H1 (cell line): ENCODE data around the gene DGAT2. TPM values are rescaled to one million over a fixed set of nuclear protein-coding genes. Genes with fewer than 3 reads are reported as not detected.

ENCODE experiments used
- GTF2F1 ChIP-seq: IDR thresholded peaks from 2 replicates; pipeline ENCODE4 v1.6.1; 2012; ENCODE audit warnings: low read depth, low read length, improper control_type of control experiment, borderline replicate concordance
- JUND ChIP-seq: IDR thresholded peaks from 2 replicates; pipeline ENCODE4 v1.6.1; 2011; ENCODE audit warnings: mild to moderate bottlenecking, improper control_type of control experiment, low read length
- NANOG ChIP-seq: IDR thresholded peaks from 2 replicates; pipeline ENCODE4 v1.6.1; 2011; ENCODE audit warnings: low read length, low read depth, mild to moderate bottlenecking, inconsistent platforms; ENCODE audit not compliant: insufficient read depth, poor library complexity, severe bottlenecking
- polyA plus RNA-seq, 7 experiments: library from polyadenylated mRNA; depleted of rRNA in 3 of 7; stranded (reverse) in 5 of 7; unstranded in 2 of 7; fragments of >200 nt in 5 of 7; fragments of 200-250 nt in 2 of 7; gene quantifications; 1 replicate in 5 of 7; 2 replicates in 1 of 7; 4 replicates in 1 of 7; pipeline versions ENCODE4 v1.2.1 to v1.2.3, GENCODE V29; 2011 to 2013; ENCODE audit warnings: missing spikeins in 2 of 7, mixed read lengths in 2 of 7
- total RNA-seq: library from RNA; stranded (reverse); fragmentation: NEBNext Ultra II Directional; extraction: Animal tissue kit (Norgen Biotek cat#: 25700); gene quantifications from 2 replicates; pipeline ENCODE4 v1.2.1, GENCODE V29; 2021

DGAT2 gene
- total and polyA plus RNA-seq, 2 of the 8 experiments (the other 6 are each of a cell fraction or from before 2014, with no cell fraction given) = 3.2 to 5.9 TPM

GRCh38 chr11:75735181-75735845 is 33.3 kb upstream of the DGAT2 start (continued):
- TF ChIP-seq NANOG = no peak
- no peak for TF ChIP-seq JUND
- no peak for TF ChIP-seq GTF2F1
